ENCODE measurements around the gene FADS6. TPM values are rescaled to one million over a fixed set of nuclear protein-coding genes. Genes with fewer than 3 reads are reported as not detected.

Gene FADS6
- total and polyA plus RNA-seq, 2 experiments from 2014 or later = 0.42 to 0.73 TPM

- Mint-ChIP-seq H3K36me3 (ENCODE audit: low read depth) (no peaks in the 10 kb centered on the region), H3K27me3 (ENCODE audit: insufficient read depth, low read depth, poor library complexity) (peaks cover 39% of the 10 kb centered on the region), H3K4me1 (peaks cover 7% of the 10 kb centered on the region), H3K27ac (no peak overlapping the region), H3K4me3 (no peak overlapping the region), H3K9me3 (no peaks in the 10 kb centered on the region)
- no peaks in the 10 kb centered on the region for H4K20me1 ChIP-seq (replicated peaks; ENCODE audit: insufficient read depth)
- no peak for TF ChIP-seq EZH2 (IDR thresholded peaks at IDR 0.05; ENCODE audit: low read depth, unreplicated experiment)
- 0 out of 2 replicates have a peak overlapping the region, but pooled peaks have one; percentile 52 for H2AFZ ChIP-seq
- no peaks in the 10 kb centered on the region for H3K36me3 ChIP-seq (ENCODE audit: insufficient read depth)
- H3K9me2 ChIP-seq (ENCODE audit: insufficient read depth) = no peaks in the 10 kb centered on the region
- peaks cover 16% of the 10 kb centered on the region for H3K4me1 ChIP-seq (ENCODE audit: insufficient read depth)
- no peak for DNase-seq (ENCODE audit: low spot score)
- no peaks in the 10 kb centered on the region for H3F3A ChIP-seq (replicated peaks; ENCODE audit: low read depth)
- H3K4me2 ChIP-seq = 0 out of 2 replicates have a peak overlapping the region, but pooled peaks have one; percentile 26
- no peaks in the 10 kb centered on the region for H3K79me2 ChIP-seq (replicated peaks; ENCODE audit: insufficient read depth)
- peaks cover 46% of the 10 kb centered on the region for H3K27me3 ChIP-seq (ENCODE audit: insufficient read depth)
- H3K4me3 ChIP-seq = no peak overlapping the region
- no peak overlapping the region for H3K27ac ChIP-seq (ENCODE audit: low read depth)
- ATAC-seq = no peak
Observed at GRCh38 chr17:74920306-74920620, 26.8 kb upstream of the FADS6 start.

- Histone ChIP-seq H3K4me2 (no peak overlapping the region; the same call in 1 of the 2 replicates), H3K79me2 (replicated peaks; ENCODE audit: insufficient read depth) (no peaks in the 10 kb centered on the region), H3K27ac (ENCODE audit: low read depth) (no peak overlapping the region), H3K27me3 (ENCODE audit: insufficient read depth) (peaks cover 40% of the 10 kb centered on the region), H2AFZ (0 out of 2 replicates have a peak overlapping the region, but pooled peaks have one; percentile 52), H4K20me1 (replicated peaks; ENCODE audit: insufficient read depth) (no peaks in the 10 kb centered on the region), H3K4me1 (ENCODE audit: insufficient read depth) (peaks cover 13% of the 10 kb centered on the region), H3F3A (replicated peaks; ENCODE audit: low read depth) (no peaks in the 10 kb centered on the region), H3K36me3 (ENCODE audit: insufficient read depth) (no peaks in the 10 kb centered on the region), H3K4me3 (no peak overlapping the region), H3K9me2 (ENCODE audit: insufficient read depth) (no peaks in the 10 kb centered on the region)
- Mint-ChIP-seq H3K4me1 (peaks cover 7% of the 10 kb centered on the region), H3K27me3 (ENCODE audit: insufficient read depth, low read depth, poor library complexity) (peaks cover 35% of the 10 kb centered on the region), H3K36me3 (ENCODE audit: low read depth) (no peaks in the 10 kb centered on the region), H3K4me3 (no peak overlapping the region), H3K27ac (no peak overlapping the region), H3K9me3 (no peaks in the 10 kb centered on the region; the same call in 2 of the 3 replicates)
- DNase-seq (ENCODE audit: low spot score) = peak; percentile 82
- TF ChIP-seq NANOG (IDR thresholded peaks at IDR 0.05; ENCODE audit: borderline replicate concordance) (no peak), CTCF (conservative IDR thresholded peaks at IDR 0.05; ENCODE audit: low read depth in 2 of 2) (peak; percentile 40 to 83)
- ATAC-seq = peak; percentile 26
Observed at GRCh38 chr17:74919440-74920305, 26.2 kb upstream of the FADS6 start.

DNA sequence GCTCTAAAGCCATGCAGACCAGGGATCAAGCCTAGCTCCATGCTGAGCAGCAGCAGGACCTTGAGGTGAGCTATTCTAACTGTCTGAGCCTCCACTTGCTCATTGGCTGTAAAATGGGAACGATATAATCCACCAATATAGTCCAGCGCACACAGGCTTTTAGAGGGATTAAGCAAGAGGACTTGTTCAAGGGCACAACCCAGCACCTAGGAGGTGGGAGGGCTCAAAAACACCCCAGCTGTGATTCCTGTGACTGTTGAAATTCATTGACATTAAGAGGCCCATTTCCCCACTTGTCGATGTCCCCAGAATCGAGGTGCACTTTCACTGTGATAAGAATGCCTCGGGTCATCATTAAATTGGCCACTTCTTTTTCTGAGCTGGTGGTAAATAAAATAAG lies 25.5 kb upstream of the FADS6 start:
- H3K4me3 Mint-ChIP-seq = no peak overlapping the region
- H3K4me1 Mint-ChIP-seq = peaks cover 7% of the 10 kb centered on the region
- TF ChIP-seq ZNF462 (CRISPR knock-in tag; IDR thresholded peaks at IDR 0.05) (no peak), ZNF331 (CRISPR knock-in tag; IDR thresholded peaks at IDR 0.05; ENCODE audit: low read depth) (no peak), ZNF114 (CRISPR knock-in tag; IDR thresholded peaks at IDR 0.05) (no peak)

More for the DNA sequence above, 25.5 kb upstream of the FADS6 start:
- no peak overlapping the region for H3K4me2 ChIP-seq
- no peaks in the 10 kb centered on the region for H3K36me3 Mint-ChIP-seq (ENCODE audit: low read depth)
- H4K20me1 ChIP-seq (replicated peaks; ENCODE audit: insufficient read depth) = no peaks in the 10 kb centered on the region
- H3F3A ChIP-seq (replicated peaks; ENCODE audit: low read depth) = no peaks in the 10 kb centered on the region
- DNase-seq (ENCODE audit: low spot score) (no peak), ATAC-seq (no peak)
- no peaks in the 10 kb centered on the region for H3K79me2 ChIP-seq (replicated peaks; ENCODE audit: insufficient read depth)
- peaks cover 33% of the 10 kb centered on the region for H3K27me3 ChIP-seq (ENCODE audit: insufficient read depth)
- no peaks in the 10 kb centered on the region; the same call in 1 of the 2 replicates for H3K36me3 ChIP-seq (ENCODE audit: insufficient read depth)
- H3K27me3 Mint-ChIP-seq (ENCODE audit: insufficient read depth, low read depth, poor library complexity) = peaks cover 28% of the 10 kb centered on the region
- H2AFZ ChIP-seq = no peak overlapping the region
- no peaks in the 10 kb centered on the region for H3K9me2 ChIP-seq (ENCODE audit: insufficient read depth)
- H3K27ac Mint-ChIP-seq = no peak overlapping the region
- no peak overlapping the region for H3K4me3 ChIP-seq
- H3K4me1 ChIP-seq (ENCODE audit: insufficient read depth) = peaks cover 7% of the 10 kb centered on the region
- H3K9me3 Mint-ChIP-seq = no peaks in the 10 kb centered on the region; the same call in 2 of the 3 replicates
- no peak overlapping the region for H3K27ac ChIP-seq (ENCODE audit: low read depth)

Measured in GM23338 (cell line).